ENCODE results near the gene RBM10. TPM values are rescaled to one million over a fixed set of nuclear protein-coding genes. Genes with fewer than 3 reads are reported as not detected.

The RBM10 gene
- total RNA-seq, 1 donor from 2014 or later, result 34.5 TPM

GRCh38 chrX:47228550-47229270 lies 83.7 kb downstream of the RBM10 start:
- TF ChIP-seq CTCF (IDR thresholded peaks at IDR 0.05; ENCODE audit: insufficient read depth, low read length, poor library complexity, severe bottlenecking), result no peak
- H3K36me3 ChIP-seq (ENCODE audit: control insufficient read depth, insufficient read depth, low read length), result peaks cover 3% of the 10 kb centered on the region
- peaks cover 2% of the 10 kb centered on the region for H3K27me3 ChIP-seq (ENCODE audit: control insufficient read depth, insufficient read depth, low read length)
- no peak for DNase-seq (ENCODE audit: low read depth)
- no peak overlapping the region for H3K4me3 ChIP-seq (ENCODE audit: low read depth, low read length)

DNA sequence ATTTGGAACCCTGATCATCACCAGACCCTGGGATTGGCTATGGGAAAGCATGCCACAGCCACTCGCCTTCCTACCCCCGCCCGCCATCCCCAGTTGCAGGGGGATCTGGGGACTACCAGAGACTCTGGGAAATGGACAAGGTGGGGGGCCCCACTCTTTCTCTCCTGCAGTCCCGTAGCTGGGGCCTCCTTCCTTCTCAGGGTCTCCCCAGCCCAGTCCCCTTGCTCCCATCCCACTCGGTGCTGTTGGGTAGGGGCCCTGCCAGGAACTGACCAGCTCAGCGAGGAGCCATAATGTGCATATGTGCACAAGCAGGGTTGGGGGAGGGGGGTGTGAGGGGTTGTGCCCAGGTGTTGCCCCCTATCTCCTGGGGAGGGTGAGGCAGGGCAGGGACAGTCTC lies 84.4 kb downstream of the RBM10 start:
- peaks cover 3% of the 10 kb centered on the region for H3K36me3 ChIP-seq (ENCODE audit: control insufficient read depth, insufficient read depth, low read length)
- DNase-seq (ENCODE audit: low read depth), result no peak
- TF ChIP-seq CTCF (IDR thresholded peaks at IDR 0.05; ENCODE audit: insufficient read depth, low read length, poor library complexity, severe bottlenecking), result no peak
- H3K27me3 ChIP-seq (ENCODE audit: control insufficient read depth, insufficient read depth, low read length), result peaks cover 2% of the 10 kb centered on the region
- H3K4me3 ChIP-seq (ENCODE audit: low read depth, low read length), result no peak overlapping the region

DNA sequence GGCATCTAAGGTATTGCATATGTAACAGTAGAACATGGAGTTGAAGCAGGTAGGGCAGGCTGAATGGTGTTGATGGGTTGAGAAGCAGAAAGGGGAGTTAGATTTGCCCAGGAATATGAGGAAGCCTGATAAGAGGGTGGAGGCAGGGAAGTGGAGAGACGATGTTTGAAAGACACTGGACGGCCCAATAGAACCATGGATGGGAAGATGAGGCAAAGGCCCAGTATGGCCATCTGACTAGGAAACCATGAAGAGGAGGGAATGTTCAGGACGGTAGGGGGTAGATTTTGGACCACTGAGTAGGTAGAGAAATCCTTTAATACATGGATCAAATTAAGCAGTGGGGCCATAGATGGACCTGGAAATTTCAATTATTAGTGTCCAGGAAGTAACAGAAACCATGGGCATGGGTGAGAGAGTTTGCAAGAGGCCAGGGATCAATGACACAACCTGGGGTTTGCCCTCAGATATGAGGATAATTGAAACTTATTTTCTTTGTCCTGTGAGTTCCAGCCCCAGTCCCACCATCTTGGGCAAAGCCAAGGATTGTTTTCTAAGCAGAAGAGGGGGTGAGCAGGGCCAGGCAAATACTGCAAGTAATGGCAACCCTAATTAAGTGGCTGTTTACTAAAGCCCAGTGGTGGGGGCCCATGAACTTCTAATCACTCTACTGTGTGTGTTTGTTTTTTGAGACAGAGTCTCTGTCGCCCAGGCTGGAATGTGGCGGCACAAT lies 85.3 kb downstream of the RBM10 start:
- H3K36me3 ChIP-seq (ENCODE audit: control insufficient read depth, insufficient read depth, low read length), result peaks cover 3% of the 10 kb centered on the region
- DNase-seq (ENCODE audit: low read depth), result no peak
- no peak overlapping the region for H3K4me3 ChIP-seq (ENCODE audit: low read depth, low read length)
- no peak for TF ChIP-seq CTCF (IDR thresholded peaks at IDR 0.05; ENCODE audit: insufficient read depth, low read length, poor library complexity, severe bottlenecking)
- H3K27me3 ChIP-seq (ENCODE audit: control insufficient read depth, insufficient read depth, low read length), result peaks cover 2% of the 10 kb centered on the region

- H3K27me3 ChIP-seq (ENCODE audit: control insufficient read depth, insufficient read depth, low read length), result peaks cover 2% of the 10 kb centered on the region
- DNase-seq (ENCODE audit: low read depth), result no peak
- TF ChIP-seq CTCF (IDR thresholded peaks at IDR 0.05; ENCODE audit: insufficient read depth, low read length, poor library complexity, severe bottlenecking), result no peak
Observed at GRCh38 chrX:47231167-47231566, 86.1 kb downstream of the RBM10 start.

GRCh38 chrX:47232197-47232802 lies 87.3 kb downstream of the RBM10 start:
- peak overlapping the region; percentile 51 for H3K4me3 ChIP-seq (ENCODE audit: low read depth, low read length)
- peaks cover 1% of the 10 kb centered on the region for H3K36me3 ChIP-seq (ENCODE audit: control insufficient read depth, insufficient read depth, low read length)
- no peak for TF ChIP-seq CTCF (IDR thresholded peaks at IDR 0.05; ENCODE audit: insufficient read depth, low read length, poor library complexity, severe bottlenecking)
- no peak for DNase-seq (ENCODE audit: low read depth)
- peaks cover 2% of the 10 kb centered on the region for H3K27me3 ChIP-seq (ENCODE audit: control insufficient read depth, insufficient read depth, low read length)

More at GRCh38 chrX:47231167-47231566, 86.1 kb downstream of the RBM10 start:
- Histone ChIP-seq H3K4me3 (ENCODE audit: low read depth, low read length) (no peak overlapping the region), H3K36me3 (ENCODE audit: control insufficient read depth, insufficient read depth, low read length) (peaks cover 3% of the 10 kb centered on the region)
